EH (cell line): ENCODE data around the gene CERK.

Experiments used
- DNase-seq: peaks from one replicate; pipeline ENCODE4 v3.0.0-alpha.2; 2015; ENCODE audit warnings: low read depth

The CERK gene

GRCh38 chr22:46678003-46678657, 59.9 kb downstream of the CERK start:
- DNase-seq, result no peak

- DNase-seq, result no peak
Observed at GRCh38 chr22:46677323-46678002, 60.6 kb downstream of the CERK start.

- no peak for DNase-seq
Observed at GRCh38 chr22:46676881-46677280, 61.2 kb downstream of the CERK start.

- DNase-seq, result no peak
Observed at GRCh38 chr22:46676479-46676878, 61.6 kb downstream of the CERK start.

GRCh38 chr22:46675938-46676337, 62.1 kb downstream of the CERK start:
- DNase-seq, result no peak

- DNase-seq, result no peak
Observed at GRCh38 chr22:46675479-46675878, 62.6 kb downstream of the CERK start.

- no peak for DNase-seq
Observed at GRCh38 chr22:46674906-46675305, 63.1 kb downstream of the CERK start.

- no peak for DNase-seq
Observed at GRCh38 chr22:46674367-46674781, 63.7 kb downstream of the CERK start.

GRCh38 chr22:46673662-46674236, 64.3 kb downstream of the CERK start:
- no peak for DNase-seq

GRCh38 chr22:46673205-46673604, 64.8 kb downstream of the CERK start:
- peak; percentile 7 for DNase-seq

GRCh38 chr22:46672731-46673130, 65.3 kb downstream of the CERK start:
- no peak for DNase-seq

- no peak for DNase-seq
Observed at GRCh38 chr22:46671824-46672432, 66.1 kb downstream of the CERK start.

GRCh38 chr22:46669201-46669600, 68.9 kb downstream of the CERK start:
- DNase-seq, result no peak

- DNase-seq, result no peak
Observed at GRCh38 chr22:46668116-46668515, 69.9 kb downstream of the CERK start.

GRCh38 chr22:46667245-46667623, 70.8 kb downstream of the CERK start:
- no peak for DNase-seq

GRCh38 chr22:46666577-46667244, 71.3 kb downstream of the CERK start:
- DNase-seq, result no peak

- DNase-seq, result no peak
Observed at GRCh38 chr22:46665751-46666280, 72.2 kb downstream of the CERK start.

- DNase-seq, result no peak
Observed at GRCh38 chr22:46665151-46665695, 72.8 kb downstream of the CERK start.

GRCh38 chr22:46664301-46664855, 73.7 kb downstream of the CERK start:
- DNase-seq, result no peak

- DNase-seq, result no peak
Observed at GRCh38 chr22:46663436-46664100, 74.5 kb downstream of the CERK start.

- DNase-seq, result no peak
Observed at GRCh38 chr22:46663001-46663400, 75.1 kb downstream of the CERK start.
